Stomach (tissue), 4 donors: ENCODE results near the gene GP2.

Experiments
- POLR2AphosphoS5 ChIP-seq, 3 donors: sonication (generic); formaldehyde crosslinking; IDR thresholded peaks; one replicate each; pipeline ENCODE4 v1.6.1; 2016; ENCODE audit warnings: antibody characterized with exemption in 3 of 3
- TF ChIP-seq, protein P1 (sequence below), 7 experiments: fragments of 450-650 bp in 4 of 7; fragments of 200-600 bp in 3 of 7; sonication (generic) in 3 of 7; IDR thresholded peaks; one replicate each; pipeline ENCODE4 v1.5.1; 2016 to 2019; ENCODE audit warnings: antibody characterized with exemption in 7 of 7, control low read depth in 2 of 7, mild to moderate bottlenecking in 1 of 7

DNA sequence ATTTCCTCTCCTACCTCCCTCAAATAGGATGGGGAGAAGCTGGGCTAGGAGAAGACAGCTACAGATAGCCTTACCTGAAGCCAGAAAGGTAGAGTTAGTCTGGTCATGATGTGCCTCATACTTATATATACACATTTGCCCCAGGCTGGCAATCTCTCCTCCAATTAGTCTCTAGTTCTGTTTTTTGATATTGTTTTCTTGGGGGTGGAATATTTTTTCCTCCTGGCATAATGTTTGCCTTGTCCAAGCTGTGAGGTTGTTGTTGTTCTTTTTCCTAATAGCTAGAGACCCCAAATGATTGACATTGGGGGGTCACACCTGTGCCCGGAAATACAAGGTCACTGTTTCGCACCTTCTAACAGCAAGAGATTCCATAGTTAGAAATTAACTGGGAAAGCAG, 25.3 kb upstream of the GP2 start, which contains the start of gene UMOD:
- TF ChIP-seq, protein P1, sequence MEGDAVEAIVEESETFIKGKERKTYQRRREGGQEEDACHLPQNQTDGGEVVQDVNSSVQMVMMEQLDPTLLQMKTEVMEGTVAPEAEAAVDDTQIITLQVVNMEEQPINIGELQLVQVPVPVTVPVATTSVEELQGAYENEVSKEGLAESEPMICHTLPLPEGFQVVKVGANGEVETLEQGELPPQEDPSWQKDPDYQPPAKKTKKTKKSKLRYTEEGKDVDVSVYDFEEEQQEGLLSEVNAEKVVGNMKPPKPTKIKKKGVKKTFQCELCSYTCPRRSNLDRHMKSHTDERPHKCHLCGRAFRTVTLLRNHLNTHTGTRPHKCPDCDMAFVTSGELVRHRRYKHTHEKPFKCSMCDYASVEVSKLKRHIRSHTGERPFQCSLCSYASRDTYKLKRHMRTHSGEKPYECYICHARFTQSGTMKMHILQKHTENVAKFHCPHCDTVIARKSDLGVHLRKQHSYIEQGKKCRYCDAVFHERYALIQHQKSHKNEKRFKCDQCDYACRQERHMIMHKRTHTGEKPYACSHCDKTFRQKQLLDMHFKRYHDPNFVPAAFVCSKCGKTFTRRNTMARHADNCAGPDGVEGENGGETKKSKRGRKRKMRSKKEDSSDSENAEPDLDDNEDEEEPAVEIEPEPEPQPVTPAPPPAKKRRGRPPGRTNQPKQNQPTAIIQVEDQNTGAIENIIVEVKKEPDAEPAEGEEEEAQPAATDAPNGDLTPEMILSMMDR (IDR thresholded peaks at IDR 0.05), result no peak
- TF ChIP-seq POLR2AphosphoS5 (IDR thresholded peaks at IDR 0.05), result no peak
